Measurements from ENCODE around the gene RTF1.

RTF1 gene

DNA sequence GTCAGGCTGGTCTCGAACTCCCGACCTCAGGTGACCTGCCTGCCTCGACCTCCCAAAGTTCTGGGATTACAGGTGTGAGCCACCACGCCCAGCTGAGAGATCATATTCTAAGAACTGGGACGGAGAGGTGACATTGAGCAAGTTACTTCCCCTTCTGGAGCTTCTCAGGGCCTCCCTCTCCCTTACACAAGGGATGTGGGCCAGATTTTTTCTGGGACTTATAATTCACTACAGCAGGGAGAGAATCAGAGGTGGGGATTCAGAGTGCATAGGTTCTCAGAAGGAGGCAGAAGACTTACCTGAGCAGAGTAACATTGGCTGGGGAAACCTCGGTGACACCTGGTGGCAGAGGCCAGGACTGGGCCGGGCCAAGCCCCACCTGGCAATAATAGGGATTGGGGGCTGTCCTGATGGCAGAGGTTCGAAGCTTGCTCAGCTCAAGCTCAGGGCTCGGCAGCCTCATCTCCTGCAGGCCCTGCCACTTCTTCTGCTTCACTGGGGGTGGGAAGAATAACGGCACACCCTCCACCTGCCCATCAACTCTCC, 90.0 kb downstream of the RTF1 start:
- no peak for DNase-seq (ENCODE audit: low spot score)

- no peak for DNase-seq (ENCODE audit: low spot score)
Measured at GRCh38 chr15:41507820-41508290, 91.0 kb downstream of the RTF1 start.

DNA sequence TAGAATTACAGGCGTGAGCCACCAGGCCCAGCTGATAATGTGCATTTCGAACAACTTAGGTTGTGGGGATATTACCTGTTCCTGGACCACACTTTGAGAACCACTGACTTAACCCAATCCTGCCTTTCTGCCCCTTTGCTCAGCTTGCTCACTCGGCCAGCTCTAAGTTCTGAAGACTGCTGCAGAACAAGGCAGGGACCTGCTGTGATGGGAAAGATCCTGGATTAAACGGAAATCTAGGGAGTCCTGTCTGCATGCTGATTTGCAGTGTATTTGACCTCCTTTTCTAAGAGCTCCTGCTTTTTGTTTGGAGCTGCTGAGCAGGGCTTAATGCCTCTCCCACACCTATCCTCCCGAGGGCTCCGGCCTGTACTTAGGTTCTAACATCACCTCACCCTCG, 93.8 kb downstream of the RTF1 start:
- no peak for DNase-seq (ENCODE audit: low spot score)

DNA sequence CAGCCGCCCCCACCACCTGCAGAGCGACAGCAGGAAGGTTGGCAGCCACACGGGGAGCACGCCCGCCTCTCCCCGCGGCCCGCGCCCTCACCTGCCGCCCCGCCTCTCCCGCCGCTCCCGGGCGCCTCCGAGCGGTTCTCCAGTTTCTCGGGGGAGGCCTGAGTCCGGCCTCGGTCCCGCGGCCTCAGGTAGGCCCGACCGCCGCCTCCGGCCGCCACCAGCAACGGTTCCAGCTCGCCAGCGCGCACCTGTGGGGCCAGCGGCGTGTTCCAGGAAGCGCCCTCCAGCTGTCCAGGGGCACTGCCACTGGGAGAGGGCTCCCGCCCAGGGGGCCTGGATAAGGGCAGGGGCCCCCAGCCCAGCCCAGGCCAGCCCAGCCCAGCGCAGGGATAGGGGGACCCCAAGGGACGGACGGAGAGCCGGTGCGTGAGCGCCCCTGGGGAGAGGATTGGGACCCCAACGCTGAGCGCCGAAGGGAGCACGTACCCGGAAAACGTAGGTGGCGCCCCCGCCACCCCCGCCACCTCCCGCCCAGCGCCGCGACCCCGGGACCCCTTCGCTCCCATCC, 94.5 kb downstream of the RTF1 start:
- no peak for DNase-seq (ENCODE audit: low spot score)

DNA sequence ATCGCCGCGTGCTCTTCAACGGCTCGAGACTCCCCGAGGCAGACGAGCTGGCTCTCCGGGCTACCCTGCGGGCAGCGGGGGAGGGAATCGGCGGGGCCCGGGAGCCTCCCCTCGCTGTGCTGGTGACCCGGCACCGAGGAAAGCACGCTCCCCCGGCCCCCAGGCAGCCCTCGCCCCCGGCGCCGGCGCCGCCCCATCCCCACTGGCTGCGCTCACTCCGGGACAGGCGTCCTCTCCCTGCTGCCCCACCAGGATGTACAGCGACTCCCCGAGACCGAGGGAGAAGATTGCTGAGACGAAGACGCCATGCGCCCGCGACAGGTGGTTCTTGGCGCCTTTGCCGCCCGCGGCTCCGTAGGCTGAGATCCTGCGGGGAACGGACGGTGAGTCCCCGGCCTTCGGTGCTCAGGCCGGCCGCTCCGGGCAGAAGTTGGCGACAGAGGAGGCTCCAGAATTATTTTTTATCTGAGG, 95.0 kb downstream of the RTF1 start:
- no peak for DNase-seq (ENCODE audit: low spot score)

GRCh38 chr15:41512512-41512939, 95.6 kb downstream of the RTF1 start:
- no peak for DNase-seq (ENCODE audit: low spot score)

- peak; percentile 35 for DNase-seq (ENCODE audit: low spot score)
Measured at GRCh38 chr15:41512940-41513505, 96.1 kb downstream of the RTF1 start.

GRCh38 chr15:41513506-41514227, 96.8 kb downstream of the RTF1 start, which contains the start of gene LTK:
Gene LTK, minus strand, starts transcription at chr15:41513827. Its CDS starts 118 bp downstream, at chr15:41513709.
- DNase-seq (ENCODE audit: low spot score), result no peak

GRCh38 chr15:41517895-41518449, 101.1 kb downstream of the RTF1 start:
- no peak for DNase-seq (ENCODE audit: low spot score)

DNA sequence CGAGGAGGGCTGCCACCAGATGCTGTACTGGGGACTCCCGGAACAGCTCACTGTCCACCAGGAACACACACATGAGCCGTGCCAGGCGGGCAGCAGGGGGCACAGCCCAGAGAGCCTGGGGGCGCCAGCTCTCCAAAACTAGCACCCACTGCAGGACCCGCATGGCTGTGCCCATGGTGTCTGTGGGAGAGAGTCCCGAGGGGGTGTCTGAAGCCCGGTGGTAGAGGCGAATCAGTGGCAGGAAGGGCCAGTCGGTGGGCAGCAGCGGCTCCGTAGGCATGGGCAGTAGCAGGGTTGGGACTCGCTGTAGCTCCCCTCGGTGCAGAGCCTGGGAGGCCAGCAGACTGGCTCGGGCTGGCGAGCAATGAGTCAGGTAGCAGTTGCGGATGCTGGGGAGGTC, 103.7 kb downstream of the RTF1 start:
- DNase-seq (ENCODE audit: low spot score), result no peak

DNA sequence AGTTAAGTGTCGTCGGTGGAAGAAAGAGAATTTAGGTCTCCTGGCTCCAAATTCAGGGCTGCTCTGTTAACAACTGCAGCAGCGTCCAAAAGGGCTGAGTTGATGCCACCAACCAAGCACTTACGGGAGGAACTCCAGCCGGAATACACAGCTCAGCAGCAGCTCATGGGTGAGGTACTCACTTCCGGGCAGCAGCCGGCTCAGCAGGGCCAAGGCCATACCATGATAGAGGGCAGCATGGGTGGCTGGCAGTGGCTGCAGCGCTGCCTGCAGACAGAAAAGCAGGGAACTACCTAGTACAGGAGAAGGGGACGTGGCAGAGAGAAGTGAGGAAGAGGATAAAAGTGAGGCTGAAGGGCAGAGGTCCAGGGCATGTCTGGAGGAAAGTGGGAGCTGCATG, 104.7 kb downstream of the RTF1 start:
- DNase-seq (ENCODE audit: low spot score), result no peak

- DNase-seq (ENCODE audit: low spot score), result no peak
Measured at GRCh38 chr15:41523097-41523496, 106.2 kb downstream of the RTF1 start.

GRCh38 chr15:41530363-41530956, 113.6 kb downstream of the RTF1 start:
- no peak for DNase-seq (ENCODE audit: low spot score)
